Measurements from ENCODE around the gene SCRG1. TPM values are rescaled to one million over a fixed set of nuclear protein-coding genes. Genes with fewer than 3 reads are reported as not detected.

The SCRG1 gene
- not detected in 2 replicates for total RNA-seq

DNA sequence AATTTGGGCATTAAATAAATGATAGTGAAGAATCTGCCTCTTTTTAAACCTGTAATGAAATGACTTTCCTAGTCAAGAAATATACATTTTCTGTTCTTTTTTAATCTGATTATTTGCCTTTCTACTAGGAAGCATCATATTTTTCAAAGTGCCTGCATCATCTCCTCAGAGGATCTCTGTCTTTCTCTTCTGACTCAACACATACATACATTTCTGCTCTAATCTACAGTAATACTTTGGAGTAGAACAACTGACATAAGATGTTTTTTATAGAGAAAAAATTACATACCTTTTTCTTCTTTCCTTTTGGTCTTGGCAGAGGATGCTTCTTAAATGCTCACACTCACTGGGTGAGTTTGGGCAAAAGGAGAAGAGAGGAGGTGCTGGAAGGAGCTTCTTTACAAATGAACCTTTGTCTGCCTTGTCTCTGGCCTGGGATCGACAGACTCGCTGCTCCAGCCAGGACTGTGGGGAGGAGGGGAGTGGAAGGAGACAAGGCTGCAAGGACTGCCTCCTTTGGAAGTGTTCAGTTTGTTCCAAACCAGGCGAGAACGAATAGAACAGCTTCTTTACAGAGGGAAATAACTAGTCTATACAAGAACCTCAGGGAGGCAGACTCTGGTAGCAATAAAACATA, at the start of gene SCRG1:
SCRG1 (minus strand) TSS at position 338 of the 637 bp plus-strand sequence. CDS start 7,702 bp downstream, outside the sequence.

GRCh38 chr4:173370477-173371291, 28.2 kb downstream of the SCRG1 start, which contains the start of gene SAP30:
TSS of gene SAP30 (plus strand) at chr4:173370954. CDS start at chr4:173371183, 229 bp downstream.

Other genes starting within 250 kb of the SCRG1 start
- gene GALNT7, start 230.3 kb downstream of the SCRG1 start, total RNA-seq = 25.1 and 25.9 TPM in 2 replicates
- gene HMGB2, start 64.8 kb downstream of the SCRG1 start, total RNA-seq = 121 and 133 TPM in 2 replicates
- gene SAP30, start 28.2 kb downstream of the SCRG1 start, total RNA-seq = 24.0 and 41.3 TPM in 2 replicates
- gene HAND2, start 131.1 kb upstream of the SCRG1 start, total RNA-seq = not detected in 2 replicates